Endothelial cell of umbilical vein (primary cell): ENCODE measurements around the gene TEN1. TPM values are rescaled to one million over a fixed set of nuclear protein-coding genes. Genes with fewer than 3 reads are reported as not detected.

Source experiments
- BruUV-seq: library from RNA; stranded (reverse); fragments of 400-500 nt; replicated peaks from 2 replicates; lab custom pipeline; 2021; lab: Mats Ljungman, UMichigan
- CTCF ChIA-PET: fragments of 300-600, 350-600 bp; sonication (Branson Sonifier 250); formaldehyde crosslinking; loops from one replicate; lab custom pipeline; 2021; ENCODE audit warnings: antibody characterized with exemption, inconsistent platforms; lab: Charles Lee
- POLR2A ChIA-PET: fragments of 300-600, 350-600 bp; sonication (Branson Sonifier 250); formaldehyde crosslinking; loops from one replicate; lab custom pipeline; 2021; ENCODE audit warnings: antibody characterized with exemption, inconsistent platforms; lab: Charles Lee
- DNase-seq: peaks from one replicate; pipeline ENCODE4 v3.0.0-alpha.2; 2011; ENCODE audit warnings: low read depth, low spot score
- FAIRE-seq: peaks from 2 replicates; lab custom pipeline; 2011; peaks lifted over from hg19 to GRCh38; lab: Jason Lieb, UNC
- H2AFZ ChIP-seq: 2 replicates; pipeline ENCODE4 v1.6.0; 2012; ENCODE audit warnings: low read depth, low read length, control low read depth, inconsistent platforms
- H3K27ac ChIP-seq: 2 replicates; pipeline ENCODE4 v1.5.1; 2011; ENCODE audit warnings: low read depth, mild to moderate bottlenecking, control low read depth, low read length, moderate library complexity; ENCODE audit not compliant: insufficient read depth
- H3K27me3 ChIP-seq, 2 experiments: 2 replicates each; pipeline versions ENCODE4 v1.6.0 to v1.6.1; 2011; ENCODE audit warnings: low read length in 2 of 2, mixed read lengths in 1 of 2; ENCODE audit not compliant: control insufficient read depth in 2 of 2, insufficient read depth in 2 of 2
- H3K36me3 ChIP-seq, 2 experiments: 2 replicates in 1 of 2; 3 replicates in 1 of 2; pipeline ENCODE4 v1.5.1; 2011; ENCODE audit warnings: low read length in 2 of 2, mild to moderate bottlenecking in 1 of 2, moderate library complexity in 1 of 2; ENCODE audit not compliant: control insufficient read depth in 2 of 2, insufficient read depth in 2 of 2; ENCODE audit errors: extremely low read depth in 1 of 2
- H3K4me1 ChIP-seq: 3 replicates; pipeline ENCODE4 v1.5.1; 2011; ENCODE audit warnings: mild to moderate bottlenecking, low read length; ENCODE audit not compliant: control insufficient read depth, insufficient read depth; ENCODE audit errors: extremely low read depth
- H3K4me2 ChIP-seq: 2 replicates; pipeline ENCODE4 v1.6.1; 2011; ENCODE audit warnings: low read length, control low read depth, mixed read lengths; ENCODE audit not compliant: insufficient read depth
- H3K4me3 ChIP-seq, 3 experiments: fragments of 200-600 bp in 1 of 3; sonication (generic), shearing (Covaris generic) in 1 of 3; replicated peaks in 1 of 3; 2 replicates each; pipeline ENCODE4 v1.5.1; 2011 to 2016; ENCODE audit warnings: control low read depth in 3 of 3, low read length in 3 of 3, mild to moderate bottlenecking in 2 of 3, inconsistent platforms in 1 of 3, low read depth in 1 of 3, moderate library complexity in 1 of 3; ENCODE audit not compliant: insufficient read depth in 1 of 3
- H3K79me2 ChIP-seq: 2 replicates; pipeline ENCODE4 v1.6.0; 2012; ENCODE audit warnings: low read length, inconsistent platforms; ENCODE audit not compliant: control insufficient read depth, insufficient read depth
- H3K9ac ChIP-seq: replicated peaks from 2 replicates; pipeline ENCODE3; 2011; ENCODE audit warnings: low read length, control low read depth; ENCODE audit not compliant: insufficient read depth; ENCODE audit errors: extremely low read depth
- H3K9me1 ChIP-seq: replicated peaks from 3 replicates; pipeline ENCODE4 v1.6.0; 2011; ENCODE audit warnings: mild to moderate bottlenecking, low read length; ENCODE audit not compliant: control insufficient read depth, insufficient read depth; ENCODE audit errors: extremely low read depth
- H3K9me3 ChIP-seq: replicated peaks from 2 replicates; pipeline ENCODE4 v1.5.1; 2012; ENCODE audit warnings: low read length, inconsistent platforms; ENCODE audit not compliant: control insufficient read depth, insufficient read depth
- H4K20me1 ChIP-seq: replicated peaks from 2 replicates; pipeline ENCODE3; 2011; ENCODE audit warnings: mild to moderate bottlenecking, low read length; ENCODE audit not compliant: control insufficient read depth, insufficient read depth; ENCODE audit errors: extremely low read depth
- EZH2 ChIP-seq: IDR thresholded peaks from 2 replicates; pipeline ENCODE4 v1.6.1; 2012; ENCODE audit warnings: borderline replicate concordance, low read depth, mild to moderate bottlenecking, moderate library complexity, low read length, inconsistent platforms; ENCODE audit not compliant: severe bottlenecking
- GATA2 ChIP-seq: IDR thresholded peaks from 2 replicates; pipeline ENCODE4 v1.7.0; 2011; ENCODE audit warnings: low read depth, mild to moderate bottlenecking, moderate library complexity, mixed read lengths, low read length; ENCODE audit not compliant: insufficient read length, insufficient read depth
- JUN ChIP-seq: IDR thresholded peaks from 2 replicates; pipeline ENCODE4 v1.6.1; 2011; ENCODE audit warnings: borderline replicate concordance, low read depth; ENCODE audit not compliant: insufficient read length, insufficient read depth
- MYC ChIP-seq: IDR thresholded peaks from one replicate; pipeline ENCODE4 v1.6.1; 2011; ENCODE audit warnings: mild to moderate bottlenecking, low read depth, low read length
- POLR2A ChIP-seq: IDR thresholded peaks from 2 replicates; pipeline ENCODE4 v1.6.1; 2012; ENCODE audit warnings: low read depth, mild to moderate bottlenecking, control low read depth, low read length
- POLR2AphosphoS5 ChIP-seq: IDR thresholded peaks from 2 replicates; pipeline ENCODE4 v1.6.1; 2012; ENCODE audit warnings: low read depth, mild to moderate bottlenecking, control low read depth, low read length, moderate library complexity; ENCODE audit not compliant: insufficient read depth
- dilution Hi-C: fragments of 300-500 bp; cut with MboI; formaldehyde crosslinking; loops from one replicate; pipeline ENCODE4 v1.15.0; 2019; ENCODE audit warnings: low sequenced_read_pairs; ENCODE audit not compliant: extremely low pct_ligation_motif_present
- intact Hi-C: fragments of 100-400 bp; cut with micrococcal nuclease; formaldehyde crosslinking; loops from one replicate; pipeline ENCODE4 v1.10.0; 2022
- polyA plus RNA-seq, 4 experiments: library from polyadenylated mRNA; depleted of rRNA in 3 of 4; stranded (reverse) in 3 of 4; unstranded in 1 of 4; fragments of >200 nt; gene quantifications; 2 replicates each; pipeline versions ENCODE4 v1.2.1 to v1.2.3, GENCODE V29; 2011 to 2012; ENCODE audit warnings: missing spikeins in 1 of 4
- total RNA-seq: library from RNA; stranded (reverse); gene quantifications from 2 replicates; pipeline ENCODE4 v1.2.3, GENCODE V29; 2021
- TF ChIP-seq, protein P1 (sequence below): IDR thresholded peaks from 2 replicates; pipeline ENCODE4 v1.6.1; 2011; ENCODE audit not compliant: insufficient read depth, insufficient read length
- TF ChIP-seq, protein P2 (sequence below), 2 donors: IDR thresholded peaks; 1 replicate in 1 of 2; 2 replicates in 1 of 2; pipeline ENCODE4 v1.5.1; 2011; ENCODE audit warnings: low read length in 2 of 2, mild to moderate bottlenecking in 2 of 2, moderate library complexity in 2 of 2, control low read depth in 1 of 2, inconsistent platforms in 1 of 2, low read depth in 1 of 2; ENCODE audit not compliant: insufficient read depth in 1 of 2; ENCODE audit errors: extremely low read depth in 1 of 2

The TEN1 gene
- total and polyA plus RNA-seq, 2 donors (not counting 3 experiments of a cell fraction or from before 2014, with no cell fraction given): 18.8 to 29.0 TPM

DNA sequence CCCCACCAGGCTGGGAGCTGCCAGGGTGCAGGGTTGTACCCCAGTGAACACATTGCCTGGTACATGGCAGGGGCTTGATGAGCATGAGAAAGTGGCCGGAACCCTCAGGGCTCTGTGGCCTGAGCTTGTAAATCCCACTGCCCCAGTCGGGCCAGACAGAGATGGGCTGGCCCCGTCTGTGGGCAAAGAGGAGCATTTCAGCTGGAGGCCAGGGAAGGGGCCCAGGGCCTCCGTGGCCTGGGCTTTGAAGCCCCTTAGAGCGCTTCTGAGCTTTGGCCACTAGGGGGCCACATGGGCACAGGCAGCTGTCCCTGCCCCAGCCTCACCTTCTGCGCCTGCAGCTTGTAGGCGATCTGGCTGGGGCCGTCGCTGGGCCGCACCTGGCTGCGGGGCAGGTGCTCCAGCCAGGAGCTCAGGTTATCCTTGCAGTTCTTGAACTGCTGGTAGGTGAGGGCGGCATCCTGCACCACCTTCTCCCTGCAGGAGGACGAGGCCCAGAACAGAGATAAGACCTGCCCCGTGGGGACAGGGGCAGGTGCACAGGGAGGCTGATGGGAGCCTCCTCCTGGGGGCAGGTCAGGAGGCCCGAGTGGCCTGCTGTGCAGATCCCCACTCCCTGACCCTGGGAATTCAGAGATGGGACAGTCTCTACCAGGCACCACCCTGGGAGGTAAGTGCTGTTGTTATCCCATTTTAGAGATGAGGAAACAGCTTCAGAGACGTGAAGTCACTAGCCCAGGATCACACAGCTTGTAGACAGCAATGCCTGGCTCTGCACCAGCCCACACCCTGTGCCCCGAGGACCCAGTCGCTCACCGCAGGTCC, 35.3 kb downstream of the TEN1 start:
- FAIRE-seq (peak; percentile 72), DNase-seq (peak; percentile 59)
- Histone ChIP-seq H3K9me1 (no peaks in the 10 kb centered on the region), H3K9me3 (no peaks in the 10 kb centered on the region), H2AFZ (no peak overlapping the region), H3K9ac (no peak overlapping the region), H3K4me3 (no peak overlapping the region), H3K4me1 (no peaks in the 10 kb centered on the region), H3K27ac (no peak overlapping the region), H4K20me1 (no peaks in the 10 kb centered on the region), H3K36me3 (no peaks in the 10 kb centered on the region), H3K4me2 (no peak overlapping the region), H3K79me2 (no peaks in the 10 kb centered on the region), H3K27me3 (no peaks in the 10 kb centered on the region)
- dilution Hi-C loops (no loop called here), intact Hi-C loops (loop anchor here (5.0 to 10.0 kb wide), 4 partner anchors 63 to 260 kb away; partner anchors contain the start of gene ZACN)
- TF ChIP-seq, protein P1, sequence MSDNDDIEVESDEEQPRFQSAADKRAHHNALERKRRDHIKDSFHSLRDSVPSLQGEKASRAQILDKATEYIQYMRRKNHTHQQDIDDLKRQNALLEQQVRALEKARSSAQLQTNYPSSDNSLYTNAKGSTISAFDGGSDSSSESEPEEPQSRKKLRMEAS: no peak
- TF ChIP-seq, protein P2, sequence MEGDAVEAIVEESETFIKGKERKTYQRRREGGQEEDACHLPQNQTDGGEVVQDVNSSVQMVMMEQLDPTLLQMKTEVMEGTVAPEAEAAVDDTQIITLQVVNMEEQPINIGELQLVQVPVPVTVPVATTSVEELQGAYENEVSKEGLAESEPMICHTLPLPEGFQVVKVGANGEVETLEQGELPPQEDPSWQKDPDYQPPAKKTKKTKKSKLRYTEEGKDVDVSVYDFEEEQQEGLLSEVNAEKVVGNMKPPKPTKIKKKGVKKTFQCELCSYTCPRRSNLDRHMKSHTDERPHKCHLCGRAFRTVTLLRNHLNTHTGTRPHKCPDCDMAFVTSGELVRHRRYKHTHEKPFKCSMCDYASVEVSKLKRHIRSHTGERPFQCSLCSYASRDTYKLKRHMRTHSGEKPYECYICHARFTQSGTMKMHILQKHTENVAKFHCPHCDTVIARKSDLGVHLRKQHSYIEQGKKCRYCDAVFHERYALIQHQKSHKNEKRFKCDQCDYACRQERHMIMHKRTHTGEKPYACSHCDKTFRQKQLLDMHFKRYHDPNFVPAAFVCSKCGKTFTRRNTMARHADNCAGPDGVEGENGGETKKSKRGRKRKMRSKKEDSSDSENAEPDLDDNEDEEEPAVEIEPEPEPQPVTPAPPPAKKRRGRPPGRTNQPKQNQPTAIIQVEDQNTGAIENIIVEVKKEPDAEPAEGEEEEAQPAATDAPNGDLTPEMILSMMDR (IDR thresholded peaks at IDR 0.05; ENCODE audit: extremely low read depth in 1 of 2, insufficient read depth in 1 of 2, low read depth in 1 of 2, low read length in 2 of 2): peak; percentile 89 to 99
- ChIA-PET CTCF (interaction anchor here (0.6 to 3.4 kb wide), 58 partner anchors 8 to 285 kb away, joined by 3 to 31 read pairs (median 5); partner anchors contain the start of genes CDK3, EVPL, EXOC7 and FBF1), POLR2A (no interaction called here)
- BruUV-seq: no TSS peak

DNA sequence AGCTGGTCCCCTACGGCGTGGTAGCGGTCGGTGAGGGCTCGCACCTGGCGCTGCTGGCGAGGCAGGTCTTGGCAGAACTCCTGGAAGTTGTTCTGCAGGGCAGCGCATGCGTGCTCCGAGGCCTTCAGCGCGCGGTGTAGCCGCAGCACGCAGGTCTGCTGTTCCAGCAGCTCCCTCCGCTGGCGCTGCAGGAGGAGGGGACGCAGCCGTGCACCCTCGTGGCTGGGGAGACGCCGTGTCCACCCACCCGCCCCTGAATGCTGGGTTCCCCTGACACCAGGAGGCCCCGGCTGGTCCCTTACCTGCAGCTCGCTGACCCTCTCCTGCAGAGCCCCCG, 35.9 kb downstream of the TEN1 start:
- Histone ChIP-seq H3K9me3 (no peaks in the 10 kb centered on the region), H3K4me1 (no peaks in the 10 kb centered on the region), H3K27me3 (no peaks in the 10 kb centered on the region), H3K27ac (no peak overlapping the region), H3K4me2 (no peak overlapping the region), H4K20me1 (no peaks in the 10 kb centered on the region), H3K9ac (no peak overlapping the region), H2AFZ (no peak overlapping the region), H3K36me3 (no peaks in the 10 kb centered on the region), H3K4me3 (no peak overlapping the region), H3K9me1 (no peaks in the 10 kb centered on the region), H3K79me2 (no peaks in the 10 kb centered on the region)
- ChIA-PET POLR2A (no interaction called here), CTCF (interaction anchor here (1.0 to 3.4 kb wide), 40 partner anchors 9 to 285 kb away, joined by 3 to 31 read pairs (median 6); partner anchors contain the start of genes CDK3, EVPL, FBF1 and MRPL38)
- dilution Hi-C loops: no loop called here
- no peak for TF ChIP-seq POLR2A
- TF ChIP-seq, protein P2 (IDR thresholded peaks at IDR 0.05; ENCODE audit: extremely low read depth in 1 of 2, insufficient read depth in 1 of 2, low read depth in 1 of 2, low read length in 2 of 2): no peak
- no peak for TF ChIP-seq POLR2AphosphoS5
- TF ChIP-seq GATA2: no peak
- TF ChIP-seq MYC: no peak
- TF ChIP-seq JUN: no peak
- TF ChIP-seq EZH2: no peak
- TF ChIP-seq, protein P1: no peak
- FAIRE-seq (no peak), DNase-seq (no peak)
- BruUV-seq: no TSS peak
- intact Hi-C loops: loop anchor here (5.0 to 10.0 kb wide), 4 partner anchors 62 to 260 kb away; partner anchors contain the start of gene ZACN
